NOMO-1 treated with dmso at 0.1 percent for 144 hours (cell line): ENCODE measurements around the gene KDM3A.

Source experiments
- DNase-seq: peaks from one replicate; lab custom pipeline; 2025; ENCODE audit not compliant: unreplicated experiment; lab: John Stamatoyannopoulos, UW

The KDM3A gene

GRCh38 chr2:86440631-86441391, at the start of gene KDM3A:
Gene KDM3A, plus strand, starts transcription at chr2:86441371. Its CDS starts 677 bp downstream, at chr2:86442048.
- DNase-seq: peak; percentile 97

GRCh38 chr2:86392873-86393518, 48.2 kb upstream of the KDM3A start:
- no peak for DNase-seq

DNA sequence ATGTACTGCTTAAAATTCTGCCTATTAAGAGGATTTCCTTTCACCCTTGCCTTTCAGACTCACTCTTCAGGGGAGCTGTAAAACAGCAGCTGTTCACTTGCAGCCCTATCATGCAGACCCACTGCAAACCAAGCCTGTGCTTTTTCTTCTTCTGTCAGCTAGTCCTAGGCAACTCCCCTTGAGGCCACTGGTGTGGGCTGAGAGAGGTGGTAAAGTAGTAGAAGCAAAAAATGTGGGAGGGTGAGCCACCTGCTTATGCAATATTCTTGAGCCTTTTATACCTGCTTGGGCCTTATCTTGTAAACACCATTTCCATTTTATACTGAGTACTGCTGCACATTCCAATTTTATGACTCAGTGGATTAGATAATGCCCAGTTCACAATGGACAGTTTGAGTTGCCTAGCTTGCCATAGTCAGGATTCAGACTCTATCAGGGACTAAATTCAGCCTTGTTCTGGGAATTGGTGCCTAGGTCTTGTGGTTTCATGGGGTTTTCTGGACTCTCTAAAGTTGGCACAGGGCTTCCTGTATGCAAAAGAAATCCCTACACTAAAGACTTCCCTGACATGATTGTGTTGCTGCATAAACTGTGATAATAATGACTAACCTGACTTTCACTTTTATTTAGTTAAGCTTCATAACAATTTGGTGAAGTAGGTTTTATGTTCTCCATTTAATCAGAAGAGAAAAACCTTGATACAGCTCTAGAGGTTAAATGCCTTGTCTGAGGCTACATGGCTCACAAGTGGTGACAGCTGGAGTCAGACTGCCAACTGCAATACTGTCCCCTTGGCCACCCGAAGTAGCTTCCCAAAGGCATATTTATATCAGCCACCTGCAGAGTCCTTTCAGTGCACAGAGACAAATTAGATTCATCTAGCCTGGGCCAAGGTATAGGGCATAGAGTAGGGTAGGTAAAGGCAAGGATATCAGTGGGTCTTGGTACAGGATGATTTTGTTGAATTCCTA, 47.4 kb upstream of the KDM3A start:
- DNase-seq: no peak

GRCh38 chr2:86396291-86396785, 44.8 kb upstream of the KDM3A start:
- no peak for DNase-seq

GRCh38 chr2:86397986-86398385, 43.2 kb upstream of the KDM3A start:
- no peak for DNase-seq

DNA sequence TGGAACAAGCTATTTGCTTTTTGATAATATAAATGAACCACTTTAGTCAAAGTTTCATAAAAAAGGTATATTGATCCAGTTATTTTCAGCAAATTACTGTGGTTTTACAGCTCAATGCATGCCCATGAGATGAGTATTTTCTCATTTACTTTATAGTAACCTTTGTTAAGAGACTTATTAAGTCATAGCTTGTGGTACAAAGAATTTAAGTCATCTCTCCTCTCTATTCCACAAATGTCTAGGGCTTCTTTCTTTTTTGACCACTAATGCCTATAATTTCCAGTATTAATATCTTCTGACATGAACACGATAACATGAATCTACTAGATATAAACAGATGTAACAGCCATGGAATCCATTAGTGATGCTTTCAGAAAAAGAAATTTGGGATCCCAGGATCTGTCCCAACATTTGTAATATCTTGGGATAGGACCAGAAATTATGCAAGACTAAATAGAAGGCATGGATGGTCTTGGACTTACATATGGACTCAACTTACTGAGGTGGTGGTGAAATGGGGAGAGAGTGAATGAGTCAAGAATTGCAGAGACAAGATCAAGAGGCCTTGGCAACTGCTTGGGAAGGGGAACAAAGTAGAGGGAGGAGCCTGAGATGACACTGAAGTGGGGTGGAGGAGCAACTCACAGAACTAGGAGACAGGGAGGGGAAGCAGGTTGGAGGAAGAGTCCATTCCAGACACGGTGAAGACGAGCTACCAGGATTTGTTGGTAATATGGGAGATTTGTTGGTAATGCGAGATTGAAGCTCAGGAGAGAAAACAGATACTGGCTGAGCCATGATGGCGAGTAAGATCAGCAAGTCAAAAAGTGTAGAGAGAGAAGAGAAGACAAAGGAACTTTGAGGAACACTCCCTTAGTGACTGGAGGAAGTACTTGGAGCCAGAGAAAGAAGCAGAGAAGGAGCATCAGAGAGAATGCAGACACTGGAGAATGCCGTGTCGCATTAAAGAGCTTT, 42.4 kb upstream of the KDM3A start:
- DNase-seq: no peak

- no peak for DNase-seq
These were observed 40.9 kb upstream of the KDM3A start for GRCh38 chr2:86400321-86400720.

GRCh38 chr2:86410581-86410980, 30.6 kb upstream of the KDM3A start:
- DNase-seq: no peak

- DNase-seq: no peak
These were observed 29.8 kb upstream of the KDM3A start for GRCh38 chr2:86411396-86411795.

DNA sequence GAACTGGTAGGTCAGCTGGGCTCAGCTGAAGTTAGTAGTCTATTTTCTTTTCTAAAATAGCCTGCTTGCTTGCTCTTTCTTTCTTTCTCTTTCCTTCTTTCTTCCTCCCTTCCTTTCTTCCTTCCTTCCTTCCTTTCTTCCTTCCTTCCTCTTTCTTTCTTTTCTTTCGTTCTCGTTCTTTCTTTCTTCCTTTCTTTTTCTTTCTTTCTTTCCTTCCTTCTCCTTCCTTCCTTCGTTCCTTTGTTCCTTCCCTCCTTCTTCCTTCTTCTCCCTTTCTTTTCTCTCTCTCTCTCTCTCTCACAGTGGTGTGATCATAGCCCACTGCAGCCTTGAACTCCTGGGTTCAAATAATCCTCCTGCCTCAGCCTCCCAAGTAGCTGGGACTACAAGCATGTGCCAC, 29.2 kb upstream of the KDM3A start:
- DNase-seq: no peak

GRCh38 chr2:86413296-86414094, 27.7 kb upstream of the KDM3A start:
- no peak for DNase-seq

- no peak for DNase-seq
These were observed 26.2 kb upstream of the KDM3A start for GRCh38 chr2:86414996-86415395.

- DNase-seq: peak; percentile 65
These were observed 25.0 kb upstream of the KDM3A start for GRCh38 chr2:86416146-86416545.

- no peak for DNase-seq
These were observed 23.2 kb upstream of the KDM3A start for GRCh38 chr2:86417961-86418360.

GRCh38 chr2:86420913-86421312, 20.3 kb upstream of the KDM3A start:
- DNase-seq: no peak

- no peak for DNase-seq
These were observed 14.9 kb upstream of the KDM3A start for GRCh38 chr2:86426271-86426670.

DNA sequence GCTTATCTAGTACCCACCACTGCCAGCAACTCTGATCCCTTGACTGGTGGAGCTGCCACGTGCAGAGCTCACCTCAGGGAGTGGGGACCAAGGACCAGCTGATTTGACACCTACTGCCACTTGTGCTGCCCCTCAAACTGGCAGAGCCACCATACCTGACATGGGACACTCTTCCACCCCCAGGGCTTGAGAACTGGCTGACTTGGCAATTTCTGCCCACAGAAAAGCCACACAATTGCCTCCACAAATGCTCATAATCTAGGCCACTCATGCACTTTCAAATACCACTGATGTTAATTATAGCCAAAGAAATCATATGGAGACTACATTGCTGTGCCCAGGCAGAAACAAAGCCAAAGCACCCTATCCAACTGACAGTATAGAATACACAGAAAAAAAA, 11.8 kb upstream of the KDM3A start:
- DNase-seq: no peak

DNA sequence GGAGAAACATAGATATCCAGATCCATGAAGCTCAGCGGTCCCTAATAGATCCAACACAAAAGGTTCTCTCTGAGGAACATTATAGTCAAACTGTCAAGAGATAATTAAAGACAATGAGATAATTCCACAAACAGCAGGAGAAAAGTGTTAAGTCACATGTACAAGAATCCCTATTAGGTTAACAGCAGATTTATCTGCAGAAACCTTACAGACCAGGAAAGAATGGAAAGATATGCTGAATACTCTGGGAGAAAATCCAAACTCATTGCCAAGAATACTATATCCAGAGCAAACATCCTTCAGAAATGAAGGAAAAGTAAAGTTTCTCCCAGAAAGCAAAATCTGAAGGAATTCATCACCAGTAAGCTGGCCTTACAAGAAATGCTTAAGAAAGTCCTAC, 10.8 kb upstream of the KDM3A start:
- no peak for DNase-seq

DNA sequence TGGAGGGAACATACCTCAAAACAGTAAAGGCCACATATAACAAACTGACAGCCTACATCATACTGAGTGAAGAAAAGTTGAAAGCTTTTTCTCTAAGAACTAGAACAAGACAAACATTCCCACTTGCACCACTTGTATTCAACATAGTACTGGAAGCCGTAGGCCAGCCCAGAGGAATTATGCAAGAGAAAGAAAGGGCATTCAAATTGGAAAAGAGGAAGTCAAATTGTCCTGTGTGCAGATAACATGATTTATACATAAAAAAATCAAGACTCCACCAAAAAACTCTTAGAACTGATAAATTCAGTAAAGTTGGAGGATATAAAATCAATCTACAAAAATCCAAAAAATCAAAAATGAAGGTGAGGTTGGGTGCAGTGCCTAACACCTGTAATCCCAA, 8.0 kb upstream of the KDM3A start:
- peak; percentile 6 for DNase-seq
